NCI-H526 (cell line): Measurements from ENCODE around the gene HNRNPM.
A peak's percentile ranks its signal among the peaks of the same experiment; 100 is the strongest.
"Not testable (repeated sequence)": the region's sequence is repeated elsewhere in the genome, so short reads cannot be mapped to it uniquely, and the experiment has no call there.

Source experiments
- DNase-seq, 2 experiments: peaks; one replicate each; lab custom pipeline; 2025; lab: John Stamatoyannopoulos, UW

Gene HNRNPM

DNA sequence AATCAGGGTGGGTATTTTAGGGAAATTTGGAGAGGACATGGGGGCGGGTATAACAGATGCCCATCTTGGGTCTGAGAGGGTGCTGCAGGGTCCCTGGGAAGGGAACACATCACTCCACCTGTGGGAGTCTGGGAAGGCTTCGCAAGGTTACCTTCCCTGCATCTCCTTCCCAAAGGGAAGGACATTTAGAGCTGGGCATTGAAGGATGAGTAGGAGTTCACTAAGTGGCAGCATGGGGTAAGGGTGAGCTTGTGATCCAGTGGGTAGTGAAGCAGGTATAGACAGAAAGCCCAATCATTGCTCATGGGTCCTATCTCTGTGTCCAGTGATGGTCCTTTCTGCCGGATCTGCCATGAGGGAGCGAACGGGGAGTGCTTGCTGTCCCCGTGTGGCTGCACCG, 18.5 kb upstream of the HNRNPM start:
- DNase-seq: no peak

DNA sequence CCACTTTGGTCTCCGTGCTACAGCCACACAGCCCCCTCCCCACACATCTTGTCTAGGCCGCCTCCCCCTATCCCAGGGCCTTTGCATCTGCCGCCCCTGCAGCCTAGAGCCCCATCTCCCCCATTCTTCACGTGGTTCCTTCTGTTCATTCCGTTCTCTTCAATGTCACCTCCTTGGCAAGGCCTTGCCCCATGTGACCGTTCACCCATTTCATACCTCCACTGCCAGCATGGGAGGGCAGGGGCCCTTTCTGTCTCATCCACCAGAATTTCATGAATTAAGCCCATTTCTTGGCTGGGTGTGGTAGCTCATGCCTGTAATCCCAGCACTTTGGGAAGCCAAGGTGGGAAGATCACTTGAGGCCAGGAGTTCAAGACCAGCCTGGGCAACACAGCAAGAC, 15.7 kb upstream of the HNRNPM start:
- no peak for DNase-seq

DNA sequence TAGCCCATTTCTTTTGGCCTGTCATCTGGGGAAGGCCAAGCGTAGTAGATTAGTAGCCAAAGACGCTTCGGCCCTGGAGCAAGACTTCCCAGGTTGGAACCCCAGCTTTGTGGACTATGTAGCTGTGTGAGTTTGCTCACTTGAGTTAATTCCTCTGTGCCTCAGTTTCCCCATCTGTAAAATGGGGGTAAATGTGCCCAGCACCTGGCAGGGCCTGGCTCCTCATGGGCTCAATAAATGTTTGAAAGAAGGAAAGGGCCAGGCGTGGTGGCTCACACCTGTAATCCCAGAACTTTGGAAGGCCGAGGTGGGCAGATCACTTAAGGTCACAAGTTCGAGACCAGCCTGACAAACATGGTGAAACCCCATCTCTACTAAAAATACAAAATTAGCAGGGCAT, 14.9 kb upstream of the HNRNPM start:
- no peak for DNase-seq

DNA sequence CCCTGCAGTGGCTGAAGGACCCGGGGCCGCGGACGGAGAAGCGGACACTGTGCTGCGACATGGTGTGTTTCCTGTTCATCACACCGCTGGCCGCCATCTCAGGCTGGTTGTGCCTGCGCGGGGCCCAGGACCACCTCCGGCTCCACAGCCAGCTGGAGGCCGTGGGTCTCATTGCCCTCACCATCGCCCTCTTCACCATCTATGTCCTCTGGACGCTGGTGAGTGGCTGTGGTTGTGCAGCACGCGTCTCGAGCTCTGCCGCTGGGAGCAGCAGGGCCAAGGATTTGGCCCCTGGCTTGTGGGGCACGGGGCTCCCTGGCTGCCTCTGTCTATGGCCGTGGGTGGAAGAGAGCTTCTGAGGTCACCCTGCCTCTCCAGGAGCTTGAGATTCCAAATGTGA, 14.1 kb upstream of the HNRNPM start:
- no peak for DNase-seq

DNA sequence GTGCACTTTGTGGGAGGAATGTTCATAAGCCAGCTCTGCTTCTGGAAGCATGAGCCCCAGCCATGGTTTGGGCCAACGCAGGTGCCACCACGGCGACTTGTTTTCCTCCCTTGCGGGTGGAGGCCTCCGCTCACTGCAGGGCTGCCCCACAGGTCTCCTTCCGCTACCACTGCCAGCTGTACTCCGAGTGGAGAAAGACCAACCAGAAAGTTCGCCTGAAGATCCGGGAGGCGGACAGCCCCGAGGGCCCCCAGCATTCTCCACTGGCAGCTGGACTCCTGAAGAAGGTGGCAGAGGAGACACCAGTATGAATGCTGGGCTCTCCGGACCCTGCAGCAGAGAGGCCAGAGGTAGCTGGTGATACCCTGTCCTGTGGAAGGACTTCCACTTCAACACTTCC, 6.5 kb upstream of the HNRNPM start:
- DNase-seq: no peak

DNA sequence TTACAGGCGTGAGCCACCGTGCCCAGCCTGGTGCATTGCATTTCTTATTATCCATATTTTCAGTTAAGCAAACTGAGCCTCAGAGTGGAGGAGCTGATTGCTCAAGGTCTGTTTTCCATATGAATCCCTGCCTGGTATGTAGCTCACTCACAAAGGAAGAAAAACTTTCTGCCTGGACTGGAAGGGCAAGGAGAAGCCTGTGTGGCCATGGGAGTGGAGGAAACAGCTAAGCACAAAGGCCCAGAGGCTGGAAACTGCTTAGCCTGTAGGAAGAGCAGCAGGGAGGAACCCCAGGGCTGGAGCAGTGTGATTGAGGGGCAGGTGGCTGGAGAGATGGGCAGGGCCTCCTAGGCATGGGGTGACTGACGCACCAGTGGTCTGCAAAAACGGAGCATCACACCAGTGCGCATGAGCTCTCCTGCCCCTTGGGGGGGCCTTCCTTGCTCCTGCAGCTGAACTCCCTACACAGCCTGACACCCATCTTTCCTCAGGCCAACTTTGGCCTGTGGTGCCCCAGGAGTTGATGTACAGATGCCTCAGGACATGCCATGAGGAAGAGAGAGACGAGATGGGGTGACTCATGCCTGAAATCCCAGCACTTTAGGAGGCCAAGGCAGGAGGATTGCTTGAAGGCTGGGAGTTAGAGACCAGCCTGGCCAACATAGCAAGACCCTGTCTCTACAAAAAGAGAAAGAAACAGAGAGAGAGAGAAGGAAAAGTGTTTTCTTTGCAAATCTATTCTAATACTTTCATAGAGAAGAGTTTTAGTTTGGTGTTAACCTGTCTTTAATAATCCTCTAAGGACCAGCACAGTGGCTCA, 2.8 kb upstream of the HNRNPM start:
- no peak for DNase-seq

DNA sequence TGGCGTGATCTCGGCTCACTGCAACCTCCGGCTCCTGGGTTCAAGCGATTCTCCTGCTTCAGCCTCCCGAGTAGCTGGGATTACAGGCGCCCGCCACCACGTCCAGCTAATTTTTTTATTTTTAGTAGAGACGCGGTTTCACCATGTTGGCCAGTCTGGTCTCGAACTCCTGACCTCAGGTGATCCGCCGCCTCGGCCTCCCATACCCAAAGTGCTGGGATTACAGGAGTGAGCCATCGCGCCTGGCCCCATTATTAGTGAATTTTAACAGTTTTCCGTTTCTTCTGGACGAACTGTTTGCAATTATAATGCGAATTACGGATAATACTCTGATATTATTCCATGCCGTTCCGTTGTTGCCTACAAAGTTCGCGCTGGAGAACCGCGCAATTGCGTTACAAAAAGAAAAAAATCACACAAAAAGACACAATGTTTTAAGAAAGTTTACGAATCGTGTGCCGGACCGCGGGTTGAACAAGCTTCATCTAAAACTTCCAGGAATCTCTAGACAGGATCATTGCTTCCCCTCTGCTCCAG, 567 bp upstream of the HNRNPM start:
- DNase-seq: not testable (repeated sequence)

DNA sequence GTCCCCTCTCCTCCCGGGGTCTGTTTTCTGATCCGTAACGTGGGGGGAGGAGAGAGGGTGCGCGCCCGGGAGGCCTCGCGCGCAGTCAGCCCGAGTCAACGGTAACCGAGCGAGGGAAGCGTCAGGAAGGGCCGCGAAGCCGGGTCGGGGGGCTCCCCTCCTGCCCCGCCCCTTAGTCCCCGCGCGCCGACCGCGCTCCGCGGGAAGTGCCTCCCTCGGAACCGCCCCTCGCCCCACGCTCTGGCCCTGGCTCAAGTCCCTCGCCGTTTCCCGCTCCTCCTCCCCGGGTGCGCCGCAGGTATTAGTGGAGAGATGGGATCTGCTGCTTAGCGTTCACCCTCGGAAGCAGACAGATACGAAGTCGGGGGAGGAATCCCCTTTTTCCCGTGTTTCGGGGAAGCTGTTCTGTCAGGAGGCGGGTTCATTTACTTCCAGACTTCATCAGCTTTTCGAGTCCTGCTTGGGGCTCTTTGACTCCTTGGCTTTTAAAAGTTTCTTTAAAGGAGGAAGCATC, 770 bp downstream of the HNRNPM start:
- DNase-seq: peak in 1 of 2 experiments; percentile 55

DNA sequence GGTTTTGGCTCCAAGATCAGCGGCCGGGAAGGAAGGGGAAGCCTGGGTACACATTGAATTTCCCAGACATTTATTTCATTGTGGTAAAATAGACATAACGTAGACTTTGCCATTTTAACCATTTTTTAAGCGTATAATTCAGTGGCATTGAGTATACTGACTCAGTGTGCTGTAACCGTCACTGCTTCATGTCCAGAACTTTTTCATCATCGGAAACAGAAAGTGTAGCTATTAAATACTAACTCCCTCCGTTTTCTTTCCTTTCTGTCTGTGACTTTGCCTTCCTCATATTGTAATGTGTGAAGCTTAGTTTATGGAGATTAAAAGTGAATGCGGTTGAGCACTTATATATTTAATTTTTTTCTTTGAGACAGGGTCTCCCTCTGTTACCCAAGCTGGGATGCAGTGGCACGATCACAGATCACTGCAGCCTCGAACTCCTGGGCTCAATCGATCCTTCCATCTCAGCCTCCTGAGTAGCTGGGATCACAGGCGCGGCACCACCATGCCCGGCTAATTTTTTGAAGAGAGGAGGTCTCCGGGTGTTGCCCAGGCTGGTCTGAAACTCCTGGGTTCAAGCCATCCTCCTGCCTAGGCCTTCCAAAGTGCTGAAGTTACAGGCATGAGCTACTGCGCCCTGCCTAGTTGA, 1.4 kb downstream of the HNRNPM start:
- no peak for DNase-seq

DNA sequence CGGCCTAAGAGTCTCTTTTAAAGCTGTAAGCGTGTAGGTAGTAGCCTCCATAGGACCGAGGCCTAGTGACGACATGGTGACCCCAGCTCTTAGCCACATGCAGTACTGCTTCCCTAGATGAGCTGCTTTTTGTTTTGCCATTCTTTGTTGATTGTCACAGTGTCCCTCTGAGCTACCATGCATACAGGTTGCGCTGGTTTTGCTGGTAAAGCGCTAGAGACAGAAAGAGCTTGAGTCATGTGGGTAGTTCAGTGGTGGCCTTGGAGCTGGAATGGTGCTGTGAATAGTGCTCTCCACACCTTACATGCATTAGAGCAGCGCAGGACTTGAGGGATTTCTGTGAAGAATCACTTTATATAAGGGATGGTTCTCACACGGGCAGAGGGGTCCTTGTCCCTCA, 5.1 kb downstream of the HNRNPM start:
- DNase-seq: no peak

DNA sequence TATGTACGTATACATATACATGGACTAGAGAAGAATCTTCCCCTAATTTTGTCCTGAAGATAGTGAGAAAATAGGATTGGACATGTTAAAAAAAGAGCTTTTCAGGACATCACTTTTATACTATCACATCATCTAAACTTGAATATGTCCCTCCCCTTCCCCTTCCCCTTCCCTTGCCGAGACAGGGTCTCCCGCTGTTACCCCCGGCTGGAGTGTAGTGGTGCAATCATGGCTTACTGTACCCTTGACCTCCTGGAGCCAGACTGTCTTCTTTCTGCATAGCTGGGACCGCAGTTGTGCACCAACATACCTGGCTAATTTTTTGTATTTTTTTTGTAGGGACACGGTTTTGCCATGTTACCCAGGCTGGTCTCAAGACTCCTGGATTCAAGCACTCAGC, 6.6 kb downstream of the HNRNPM start:
- DNase-seq: no peak

DNA sequence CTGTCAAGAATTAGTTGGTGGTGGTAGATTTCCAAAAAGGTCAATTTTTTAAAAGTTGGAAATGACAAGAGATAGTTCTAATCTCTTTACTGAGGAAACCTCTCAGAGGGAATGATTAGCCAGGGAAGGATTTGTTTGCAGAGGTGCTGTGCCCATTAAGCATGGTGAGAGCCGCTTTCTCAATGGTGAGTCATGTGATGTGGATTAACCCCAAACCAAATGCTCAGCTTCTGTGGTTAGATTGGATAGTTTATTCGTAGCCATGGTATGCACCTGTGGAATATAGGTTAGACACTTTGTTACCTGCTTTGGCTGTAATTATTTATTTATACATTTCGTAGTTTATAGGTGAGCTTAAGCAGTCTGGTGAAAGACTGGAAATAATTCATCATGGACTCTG, 7.1 kb downstream of the HNRNPM start:
- DNase-seq: no peak

DNA sequence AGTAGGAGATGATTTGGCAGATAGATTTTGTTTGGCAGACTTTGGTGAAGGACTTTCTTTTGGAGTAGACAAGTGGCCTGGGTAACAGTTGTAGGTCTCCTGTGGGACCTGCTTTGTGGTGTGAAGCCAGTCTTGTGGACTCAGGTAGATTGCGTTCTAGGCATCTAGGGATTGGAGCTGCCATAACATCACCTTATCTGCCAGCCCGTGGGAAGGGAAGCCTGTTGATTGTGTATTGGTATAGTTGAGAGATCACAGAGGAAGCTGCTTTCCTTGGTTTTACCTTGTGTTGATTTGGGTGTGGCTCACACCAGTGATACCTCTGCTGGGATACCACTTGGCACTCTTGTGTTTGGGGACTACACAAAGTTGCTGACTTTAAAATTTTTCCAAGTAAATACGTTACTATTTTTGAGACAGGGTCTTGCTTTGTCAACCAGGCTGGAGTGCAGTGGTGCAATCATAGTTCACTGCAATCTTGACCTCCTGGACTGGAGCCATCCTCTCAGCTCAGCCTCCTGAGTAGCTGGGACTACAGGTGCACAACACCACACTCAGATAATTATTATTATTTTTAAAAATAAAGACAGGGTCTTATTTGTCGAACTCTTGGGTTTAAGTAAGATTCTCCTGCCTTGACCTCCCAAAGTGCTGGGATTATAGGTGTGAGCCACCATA, 7.8 kb downstream of the HNRNPM start:
- DNase-seq: no peak

DNA sequence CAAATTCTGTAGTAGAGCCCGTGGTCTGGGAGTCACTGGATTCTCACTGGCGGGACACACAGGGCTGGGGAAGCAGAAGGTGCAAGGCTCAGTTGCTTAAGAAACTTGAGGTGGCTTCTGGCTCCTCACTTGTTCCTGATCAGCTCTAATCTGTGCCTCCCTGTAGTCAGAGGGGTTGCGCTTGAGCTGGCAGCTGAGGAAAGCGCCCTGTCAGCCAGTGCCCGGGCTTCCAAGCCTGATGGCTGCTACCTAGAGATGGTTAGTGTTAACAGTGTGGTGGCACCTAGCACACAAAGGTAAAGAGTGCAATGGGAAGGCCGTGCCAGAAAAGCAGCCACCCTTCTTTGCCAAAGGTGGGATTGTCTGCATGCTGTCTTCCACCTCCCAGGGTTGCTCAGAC, 8.8 kb downstream of the HNRNPM start:
- DNase-seq: no peak

DNA sequence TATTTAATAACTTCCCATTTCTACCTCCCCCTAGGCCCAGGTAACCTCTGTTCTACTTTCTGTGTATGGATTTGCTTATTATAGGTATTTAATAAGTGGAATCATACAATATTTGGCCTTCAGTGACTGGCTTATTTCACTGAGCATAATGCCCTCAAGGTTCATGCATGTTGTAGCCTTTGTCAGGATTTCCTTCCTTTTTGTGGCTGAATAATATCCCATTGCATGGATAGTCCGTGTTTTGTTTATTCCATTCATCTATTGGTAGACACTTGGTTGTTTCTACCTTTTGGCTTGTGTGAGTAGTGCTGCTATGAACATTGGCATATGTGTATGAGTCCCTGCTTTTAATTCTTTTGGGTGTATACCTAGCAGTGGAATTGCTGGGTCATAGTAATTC, 9.4 kb downstream of the HNRNPM start:
- no peak for DNase-seq

DNA sequence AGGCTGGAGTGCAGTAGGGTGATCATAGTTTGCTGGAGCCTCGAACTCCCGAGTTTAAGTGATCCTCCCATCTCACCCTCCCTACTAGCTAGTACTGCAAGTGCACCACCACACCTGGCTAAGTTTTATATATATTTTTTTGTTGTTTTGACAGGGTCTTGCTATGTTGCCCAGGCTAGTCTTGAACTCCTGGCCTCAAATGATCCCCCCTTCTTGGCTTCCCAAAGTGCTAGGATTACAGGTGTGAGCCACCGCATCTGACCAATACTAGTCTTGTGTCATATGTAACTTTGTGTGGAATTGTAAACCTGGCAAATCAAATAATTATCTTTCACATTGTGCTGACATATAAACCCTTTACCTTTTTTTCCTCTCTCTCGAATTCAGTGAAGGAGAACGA, 10.2 kb downstream of the HNRNPM start:
- DNase-seq: no peak

DNA sequence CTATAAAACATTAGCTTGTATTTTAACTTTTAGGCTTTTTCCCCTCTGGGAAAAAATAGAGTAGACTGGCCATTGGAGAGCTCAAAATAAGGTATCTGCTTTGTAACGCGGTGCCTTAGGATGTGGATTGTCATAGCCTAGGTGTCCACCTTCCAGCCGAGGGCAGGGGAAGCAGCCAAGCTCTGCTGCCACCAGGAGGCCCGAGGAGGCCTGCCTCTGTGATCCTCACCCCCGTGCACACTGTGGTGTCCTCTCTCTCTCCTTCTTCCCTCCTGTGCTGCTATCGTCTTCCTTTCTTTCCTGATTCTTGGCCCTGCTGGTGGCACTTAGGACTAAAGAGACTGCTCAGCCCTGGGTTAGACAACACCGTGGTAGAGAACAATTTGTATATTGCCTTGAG, 11.3 kb downstream of the HNRNPM start:
- peak in 1 of 2 experiments; percentile 11 for DNase-seq

DNA sequence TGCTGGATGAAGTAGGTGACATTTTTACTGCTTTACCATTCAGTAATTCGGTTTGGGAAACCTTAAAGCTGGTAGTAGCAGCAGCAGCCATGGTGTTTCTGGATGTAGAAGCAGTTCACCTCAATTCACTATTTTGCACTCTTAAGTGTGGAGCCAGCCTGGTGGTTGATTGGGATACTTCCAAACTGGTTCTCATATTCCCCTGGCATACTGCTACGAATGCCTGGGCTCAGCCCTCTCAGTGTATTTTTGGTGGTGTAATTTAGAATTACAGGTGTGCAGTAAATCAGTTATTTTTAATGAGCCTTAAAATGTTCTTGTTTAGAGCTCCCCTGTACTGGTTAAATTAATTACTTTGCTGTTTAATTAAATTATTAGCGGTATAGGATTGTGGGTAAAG, 12.4 kb downstream of the HNRNPM start:
- no peak for DNase-seq

DNA sequence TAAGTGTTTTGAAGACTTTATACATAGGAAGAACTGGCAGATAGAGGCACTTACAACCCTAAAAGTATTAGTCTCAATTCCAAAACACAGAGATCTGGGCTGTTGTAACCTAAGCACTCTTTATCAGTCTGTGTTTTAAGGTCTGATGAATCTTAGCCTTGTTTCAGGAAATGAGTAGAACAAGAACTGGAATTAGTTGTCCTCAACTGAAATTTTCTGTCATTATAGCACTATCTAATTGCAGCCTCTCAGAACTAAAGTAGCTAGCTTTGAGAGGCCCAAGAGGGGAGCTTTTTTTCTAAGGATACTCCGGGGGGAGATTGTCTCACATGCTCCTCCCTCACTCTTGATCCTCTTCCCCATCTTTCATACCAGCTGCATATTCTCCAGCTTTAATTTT, 13.1 kb downstream of the HNRNPM start:
- DNase-seq: no peak

DNA sequence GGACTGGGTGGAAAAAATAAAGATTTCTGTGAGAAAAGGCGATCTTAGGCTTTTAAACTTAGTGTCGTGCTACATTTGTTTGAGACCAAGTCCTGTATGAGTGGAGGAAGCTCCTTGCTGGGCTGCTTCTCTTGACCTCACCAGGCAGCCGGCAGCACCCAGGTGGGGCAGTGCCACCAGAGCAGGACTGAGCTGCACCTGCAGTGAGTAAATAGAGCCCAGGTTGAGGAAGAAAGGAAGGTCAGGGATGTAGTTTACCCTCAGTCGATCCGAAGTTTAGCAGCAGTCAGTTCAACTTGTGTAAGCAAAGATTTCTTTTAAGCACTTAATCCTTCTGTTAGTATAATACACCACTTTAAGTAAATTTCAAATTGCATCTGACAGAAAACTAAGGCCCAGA, 13.6 kb downstream of the HNRNPM start:
- DNase-seq: peak in 1 of 2 experiments; percentile 42

DNA sequence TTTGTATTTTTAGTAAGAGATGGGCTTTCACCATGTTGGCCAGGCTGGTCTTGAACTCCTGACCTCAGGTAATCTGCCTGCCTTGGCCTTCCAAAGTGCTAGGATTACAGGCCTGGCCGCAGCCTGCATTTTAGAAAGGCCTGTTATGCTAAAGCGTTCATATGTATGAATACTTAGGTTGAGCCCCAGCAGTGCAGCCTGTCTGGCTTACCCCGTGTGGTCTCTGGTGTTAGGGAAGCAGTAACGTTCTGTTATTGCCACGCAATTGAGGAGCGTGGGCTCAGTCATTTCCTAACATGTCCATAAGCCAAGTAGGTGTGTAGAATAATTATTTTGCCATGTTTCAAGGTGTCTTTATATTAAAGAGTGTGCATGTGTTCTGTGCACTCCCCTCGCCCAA, 14.3 kb downstream of the HNRNPM start:
- no peak for DNase-seq

DNA sequence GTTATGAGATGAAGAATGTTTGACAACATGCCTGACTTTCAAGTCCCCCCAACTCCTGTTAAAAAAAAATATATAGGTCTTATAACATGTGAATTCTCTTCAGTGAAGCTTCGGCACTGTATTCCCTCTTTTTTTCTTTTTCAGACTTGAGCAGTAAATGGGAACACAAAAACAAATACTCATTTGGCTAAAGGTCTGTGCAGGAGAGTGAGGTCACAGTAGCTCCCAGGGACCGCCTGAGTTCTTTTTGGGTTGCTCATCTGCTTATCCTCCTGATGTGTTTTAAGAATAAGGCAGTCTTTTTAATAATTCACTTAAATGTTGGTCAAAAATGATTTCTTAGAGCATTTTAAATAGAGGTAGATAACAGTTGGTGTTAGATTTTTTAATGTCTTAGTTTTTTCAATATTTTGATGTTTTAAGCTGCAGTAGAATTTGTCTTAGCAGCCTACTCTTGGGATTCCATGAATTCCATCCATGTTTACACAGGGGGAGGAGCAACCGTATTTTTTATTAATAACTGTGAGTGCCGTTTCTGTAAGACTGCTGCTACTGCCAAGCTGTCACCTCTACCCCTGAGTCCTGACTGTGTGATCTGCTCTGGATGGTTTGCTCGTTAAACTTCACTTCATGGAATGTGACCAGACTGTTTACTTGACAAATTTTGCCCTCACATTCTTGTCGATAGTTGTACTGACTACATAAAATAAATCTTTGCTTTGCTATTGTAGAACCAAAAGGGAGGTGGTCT, 14.9 kb downstream of the HNRNPM start:
- DNase-seq: peak in 1 of 2 experiments; percentile 13
